GM12872 (cell line): ENCODE data around the gene SVBP.

Source experiments
- TF ChIP-seq, protein P1 (sequence below): IDR thresholded peaks from 3 replicates; pipeline ENCODE4 v1.5.1; 2011; ENCODE audit warnings: low read depth, mild to moderate bottlenecking, low read length, moderate library complexity; ENCODE audit not compliant: insufficient read depth

The SVBP gene

GRCh38 chr1:42806593-42806992 lies 10.6 kb downstream of the SVBP start:
- TF ChIP-seq, protein P1, sequence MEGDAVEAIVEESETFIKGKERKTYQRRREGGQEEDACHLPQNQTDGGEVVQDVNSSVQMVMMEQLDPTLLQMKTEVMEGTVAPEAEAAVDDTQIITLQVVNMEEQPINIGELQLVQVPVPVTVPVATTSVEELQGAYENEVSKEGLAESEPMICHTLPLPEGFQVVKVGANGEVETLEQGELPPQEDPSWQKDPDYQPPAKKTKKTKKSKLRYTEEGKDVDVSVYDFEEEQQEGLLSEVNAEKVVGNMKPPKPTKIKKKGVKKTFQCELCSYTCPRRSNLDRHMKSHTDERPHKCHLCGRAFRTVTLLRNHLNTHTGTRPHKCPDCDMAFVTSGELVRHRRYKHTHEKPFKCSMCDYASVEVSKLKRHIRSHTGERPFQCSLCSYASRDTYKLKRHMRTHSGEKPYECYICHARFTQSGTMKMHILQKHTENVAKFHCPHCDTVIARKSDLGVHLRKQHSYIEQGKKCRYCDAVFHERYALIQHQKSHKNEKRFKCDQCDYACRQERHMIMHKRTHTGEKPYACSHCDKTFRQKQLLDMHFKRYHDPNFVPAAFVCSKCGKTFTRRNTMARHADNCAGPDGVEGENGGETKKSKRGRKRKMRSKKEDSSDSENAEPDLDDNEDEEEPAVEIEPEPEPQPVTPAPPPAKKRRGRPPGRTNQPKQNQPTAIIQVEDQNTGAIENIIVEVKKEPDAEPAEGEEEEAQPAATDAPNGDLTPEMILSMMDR = no peak

- TF ChIP-seq, protein P1 = no peak
Measured at GRCh38 chr1:42806171-42806570, 11.0 kb downstream of the SVBP start.

GRCh38 chr1:42801832-42802473 lies 15.2 kb downstream of the SVBP start:
- TF ChIP-seq, protein P1 = no peak

DNA sequence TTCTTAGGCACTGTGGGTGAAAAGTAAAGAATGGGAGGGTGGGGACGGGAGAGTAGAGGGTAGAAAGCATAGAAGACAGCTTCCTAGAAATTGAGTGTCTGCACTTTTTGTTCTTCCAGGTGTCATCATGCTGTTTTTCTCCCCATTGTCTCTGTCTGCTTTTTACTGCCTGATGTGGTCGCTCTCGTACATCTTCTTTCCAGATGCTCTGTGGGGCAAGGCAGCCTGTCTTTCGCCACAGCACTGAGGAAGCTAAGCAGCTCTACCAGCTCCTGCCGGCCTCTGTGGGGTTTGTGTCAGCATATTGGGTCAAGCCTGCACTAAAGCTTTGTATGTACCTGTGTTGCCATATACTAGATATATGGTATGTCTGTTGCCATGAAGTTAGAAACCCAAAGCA lies 19.2 kb downstream of the SVBP start:
- TF ChIP-seq, protein P1 = no peak

- TF ChIP-seq, protein P1 = no peak
Measured at GRCh38 chr1:42797414-42797813, 19.8 kb downstream of the SVBP start.

DNA sequence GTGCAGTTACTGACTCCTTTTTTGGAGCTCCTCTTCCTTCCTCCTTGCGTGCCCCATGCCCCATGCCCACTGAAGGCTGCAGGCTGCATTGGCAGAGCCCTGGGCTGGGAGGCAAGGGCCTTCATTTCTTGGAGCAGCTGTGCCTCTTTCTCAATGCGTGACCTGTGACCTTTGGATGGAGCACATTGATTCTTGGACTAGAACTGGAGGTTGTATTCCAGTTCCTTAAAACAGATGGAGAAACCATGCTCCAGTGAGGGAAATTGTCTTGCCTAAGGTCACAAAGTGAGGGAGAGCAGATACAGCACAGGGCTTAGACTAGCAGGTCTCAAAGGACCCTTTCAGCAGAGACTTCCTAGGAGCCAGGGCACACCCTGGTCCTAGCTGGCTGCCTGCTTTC lies 23.4 kb downstream of the SVBP start:
- TF ChIP-seq, protein P1 = no peak

- TF ChIP-seq, protein P1 = no peak
Measured at GRCh38 chr1:42788021-42788420, 29.2 kb downstream of the SVBP start.

DNA sequence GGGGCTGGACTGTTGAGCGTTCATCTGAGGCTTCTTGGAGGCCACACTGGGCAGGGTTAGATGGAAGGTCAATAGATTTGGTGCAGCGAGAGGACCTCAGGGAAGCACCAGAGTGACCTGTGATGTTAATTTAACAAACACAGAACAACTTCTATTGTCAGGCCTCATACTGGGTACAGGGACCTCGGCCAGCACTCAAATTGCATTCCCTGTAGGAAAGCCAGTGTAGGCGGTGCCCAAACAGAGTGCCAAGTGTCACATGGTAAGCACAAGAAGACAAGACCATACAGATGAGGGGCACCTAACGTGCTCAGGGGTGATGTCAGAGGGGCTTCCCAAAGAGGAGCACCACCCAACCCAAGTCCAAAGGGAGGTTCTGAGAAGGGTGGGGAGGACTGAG lies 31.1 kb downstream of the SVBP start:
- TF ChIP-seq, protein P1 = no peak
